Heart left ventricle (tissue), 13 donors: ENCODE measurements around the gene PTBP1.
"Not testable (repeated sequence)": the region's sequence is repeated elsewhere in the genome, so short reads cannot be mapped to it uniquely, and the experiment has no call there.

ENCODE experiments used
- CTCF ChIP-seq, 12 donors: fragments of 200-600 bp; sonication (generic) in 4 of 12; IDR thresholded peaks; one replicate each; pipeline versions ENCODE4 v1.5.0 to v1.8.0; 2018 to 2022; ENCODE audit warnings: antibody characterized with exemption in 12 of 12, mild to moderate bottlenecking in 5 of 12
- POLR2A ChIP-seq, 2 donors: fragments of 450-650 bp; IDR thresholded peaks; one replicate each; pipeline ENCODE4 v1.6.1; 2017; ENCODE audit warnings: antibody characterized with exemption in 2 of 2, mild to moderate bottlenecking in 2 of 2, moderate library complexity in 2 of 2
- donor health status: ischemic (EF 13 %, LVEDD 7.1; RV severe dilation, severe dysfunction).
- donor health status: DM: no; HTN: yes; CAD: no.
- donor health status: DM: no; HTN: no; CAD: no.
- donor health status: ischemic (EF 25% LVEDD 6.9; RV normal size, moderate dysfunction).
- donor health status: ischemic (EF 25% LVEDD 5.7; RV mildly dilated, moderate dysfunction).
- donor health status: ischemic (EF 35%, LVEDD 5.7; RV mildly dilated, moderate dysfunction).
- donor health status: nonischemic (EF 11% LVEDD 7.7; RV severe dilation, severe dysfunction).
- donor health status: DM: yes; HTN: yes; CAD: no.
- donor health status: PGD.
- donor health status: ischemic (EF 29% LVEDD 5.4; RV normal size, mild dysfunction).
- donor health status: nonischemic (EF 23%, LVEDD 6.1; RV moderate dilation, normal function).

- not testable (repeated sequence) for TF ChIP-seq POLR2A, CTCF (IDR thresholded peaks at IDR 0.05)
Observed at GRCh38 chr19:820212-820611, 23.0 kb downstream of the PTBP1 start.
